HG02763 (cell line): ENCODE measurements around the gene FBXL20.
A peak's percentile ranks its signal among the peaks of the same experiment; 100 is the strongest.
"Not testable (repeated sequence)": the region's sequence is repeated elsewhere in the genome, so short reads cannot be mapped to it uniquely, and the experiment has no call there.

ENCODE experiments used
- ATAC-seq: cut with Tn5 transposase; IDR thresholded peaks from one replicate; pipeline ENCODE4 v1.9.1; 2021; ENCODE audit warnings: mild to moderate bottlenecking, moderate library complexity; ENCODE audit not compliant: unreplicated experiment

Gene FBXL20

GRCh38 chr17:39401412-39402243 lies at the start of gene FBXL20:
Gene FBXL20 (minus strand): TSS chr17:39401626. CDS start chr17:39401402, 224 bp downstream.
- ATAC-seq = peak; percentile 62

GRCh38 chr17:39450847-39451581 lies 49.6 kb upstream of the FBXL20 start, which contains the start of gene MED1:
Gene MED1 (minus strand): TSS chr17:39451263. CDS start chr17:39451062, 201 bp downstream.
- peak; percentile 88 for ATAC-seq

- no peak for ATAC-seq
Observed at GRCh38 chr17:39450051-39450450, 48.6 kb upstream of the FBXL20 start.

DNA sequence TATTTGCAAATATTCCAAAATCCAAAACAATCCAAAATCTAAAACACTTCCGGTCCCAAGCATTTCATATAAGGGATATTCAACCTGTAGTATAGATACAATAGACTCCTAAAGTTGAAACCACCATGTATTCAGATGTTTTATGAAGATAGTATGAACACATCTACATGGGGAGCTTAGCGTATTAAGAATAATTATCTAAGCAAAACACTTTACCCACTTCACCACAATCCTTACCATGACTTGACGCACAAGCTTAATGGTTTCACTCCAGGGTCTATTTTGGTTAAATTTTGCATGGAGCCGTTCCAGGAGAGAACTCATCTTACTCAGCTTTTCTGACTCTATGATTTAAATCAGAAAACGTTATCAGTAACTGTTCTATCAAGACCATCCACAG lies 46.1 kb upstream of the FBXL20 start:
- ATAC-seq = no peak

- no peak for ATAC-seq
Observed at GRCh38 chr17:39443326-39443725, 41.9 kb upstream of the FBXL20 start.

- not testable (repeated sequence) for ATAC-seq
Observed at GRCh38 chr17:39439868-39440267, 38.4 kb upstream of the FBXL20 start.

DNA sequence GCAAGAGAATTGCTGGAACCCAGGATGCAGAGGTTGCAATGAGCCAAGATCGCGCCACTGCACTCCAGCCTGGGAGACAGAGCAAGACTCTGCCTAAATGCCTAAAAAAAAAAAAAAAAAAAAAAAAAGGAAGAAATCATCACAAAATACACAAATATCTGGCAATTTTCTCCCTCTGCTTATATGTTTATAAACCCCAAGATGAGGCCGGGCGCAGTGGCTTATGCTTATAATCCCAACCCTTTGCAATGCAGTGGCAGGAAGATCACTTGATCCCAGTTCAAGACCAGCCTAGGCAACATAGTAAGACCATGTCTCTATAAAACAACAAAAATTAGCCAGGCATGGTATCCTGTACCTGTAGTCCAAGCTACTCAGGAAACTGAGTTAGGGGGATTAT lies 28.2 kb upstream of the FBXL20 start:
- no peak for ATAC-seq

- no peak for ATAC-seq
Observed at GRCh38 chr17:39416141-39416540, 14.7 kb upstream of the FBXL20 start.

- no peak for ATAC-seq
Observed at GRCh38 chr17:39410279-39410678, 8.9 kb upstream of the FBXL20 start.

GRCh38 chr17:39408360-39408759 lies 6.9 kb upstream of the FBXL20 start:
- ATAC-seq = no peak

- ATAC-seq = no peak
Observed at GRCh38 chr17:39406951-39407350, 5.5 kb upstream of the FBXL20 start.

- no peak for ATAC-seq
Observed at GRCh38 chr17:39405436-39405835, 4.0 kb upstream of the FBXL20 start.

- no peak for ATAC-seq
Observed at GRCh38 chr17:39404542-39405378, 3.3 kb upstream of the FBXL20 start.

- ATAC-seq = no peak
Observed at GRCh38 chr17:39402890-39403605, 1.6 kb upstream of the FBXL20 start.

- peak; percentile 63 for ATAC-seq
Observed at GRCh38 chr17:39402244-39402889, 941 bp upstream of the FBXL20 start.

- no peak for ATAC-seq
Observed at GRCh38 chr17:39400547-39401411, 647 bp downstream of the FBXL20 start.

DNA sequence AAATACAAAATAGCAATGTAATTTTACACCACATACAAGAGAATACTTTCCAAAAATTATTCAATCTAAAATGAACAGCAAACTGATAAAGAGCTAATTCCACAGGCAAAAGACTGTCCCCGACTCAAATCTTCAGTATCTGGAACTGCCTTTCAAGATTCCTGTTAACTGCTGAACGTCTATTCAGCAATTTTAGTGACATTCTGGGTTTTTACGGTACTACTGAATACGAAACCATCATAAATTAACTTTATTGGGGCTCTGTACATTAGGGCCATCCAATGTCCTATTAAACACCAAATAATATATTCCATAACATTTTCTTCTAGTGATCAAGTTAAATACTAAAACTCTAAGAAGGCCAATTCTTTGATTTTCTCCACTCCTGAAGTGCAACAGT lies 1.6 kb downstream of the FBXL20 start:
- ATAC-seq = no peak

GRCh38 chr17:39393736-39394135 lies 7.7 kb downstream of the FBXL20 start:
- ATAC-seq = no peak

GRCh38 chr17:39391448-39391847 lies 10.0 kb downstream of the FBXL20 start:
- ATAC-seq = no peak
